T47D (cell line): Measurements from ENCODE around the gene MMD.
"Not testable (repeated sequence)": the region's sequence is repeated elsewhere in the genome, so short reads cannot be mapped to it uniquely, and the experiment has no call there.

Experiments used
- DNase-seq, 2 experiments: peaks; one replicate each; pipeline versions ENCODE4 v3.0.0 to v3.0.0-alpha.2; 2011 to 2012; ENCODE audit warnings: low read depth in 1 of 2, low spot score in 1 of 2
- JUND ChIP-seq: IDR thresholded peaks from 2 replicates; pipeline ENCODE4 v1.6.1; 2012; ENCODE audit warnings: low read depth
- in situ Hi-C: cut with HindIII; loops from 2 replicates; pipeline ENCODE4 v1.10.0; 2016; ENCODE audit warnings: low sequenced_read_pairs, low pct_unique_long_range_greater_than_20kb

Gene MMD

DNA sequence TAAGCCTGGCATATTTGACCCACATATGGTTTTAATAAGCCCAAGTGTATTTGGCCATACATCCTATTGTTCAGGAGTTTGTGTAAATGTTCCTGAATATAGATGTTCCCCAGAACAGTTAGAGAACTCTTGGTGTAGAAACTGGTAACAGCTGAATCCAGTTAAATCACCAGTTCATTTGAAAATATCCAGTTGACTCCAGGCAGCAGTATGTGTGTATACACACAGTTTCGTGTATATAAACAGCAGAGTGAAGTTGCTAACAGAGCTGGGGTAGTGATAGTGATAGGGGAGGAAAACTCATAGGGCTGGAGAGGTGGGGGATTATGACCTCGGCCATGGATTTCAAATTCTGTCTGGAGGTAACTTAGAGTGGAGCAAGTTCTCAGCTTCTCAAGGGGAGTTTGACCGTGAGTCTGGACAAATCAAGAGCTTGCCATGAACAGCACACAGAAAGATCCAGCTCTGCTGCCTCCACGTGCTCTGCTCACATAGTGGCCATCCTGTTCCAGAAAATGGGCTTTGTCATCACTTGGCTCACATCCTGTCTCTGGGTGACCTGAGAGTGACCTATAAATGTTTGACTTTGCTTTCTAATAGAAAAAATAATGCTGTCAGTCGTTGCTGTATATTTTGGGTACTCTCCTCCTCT is 30.6 kb upstream of the MMD start:
- TF ChIP-seq JUND, result no peak
- DNase-seq, result peak in 1 of 2 experiments; percentile 15
- in situ Hi-C loops, result no loop called here

DNA sequence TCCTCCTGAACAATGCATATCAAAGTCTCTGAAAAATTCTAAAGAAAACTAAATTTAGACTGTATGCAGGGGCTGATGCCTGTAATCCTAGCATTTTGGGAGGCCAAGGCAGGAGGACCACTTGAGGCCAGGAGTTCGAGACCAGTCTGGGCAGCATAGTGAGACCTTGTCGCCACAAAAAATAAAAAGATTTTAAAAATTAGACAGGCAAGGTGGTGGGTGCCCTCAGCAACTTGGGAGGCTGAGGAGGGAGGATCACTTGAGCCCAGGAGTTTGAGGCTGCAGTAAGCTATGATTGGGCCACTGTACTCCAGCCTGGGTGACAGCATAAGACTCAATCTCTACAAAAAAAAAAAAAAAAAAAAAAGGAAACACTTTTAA is 30.1 kb upstream of the MMD start:
- no peak for DNase-seq
- no peak for TF ChIP-seq JUND
- in situ Hi-C loops, result no loop called here

- no peak for TF ChIP-seq JUND
- in situ Hi-C loops, result no loop called here
- no peak for DNase-seq
Observed at GRCh38 chr17:55451203-55451641, 29.6 kb upstream of the MMD start.

- TF ChIP-seq JUND, result no peak
- DNase-seq, result no peak
- in situ Hi-C loops, result no loop called here
Observed at GRCh38 chr17:55450232-55450825, 28.7 kb upstream of the MMD start.

GRCh38 chr17:55448681-55449080 is 27.0 kb upstream of the MMD start:
- peak in 1 of 2 experiments; percentile 33 for DNase-seq
- in situ Hi-C loops, result no loop called here
- no peak for TF ChIP-seq JUND

- in situ Hi-C loops, result no loop called here
- DNase-seq, result no peak
- no peak for TF ChIP-seq JUND
Observed at GRCh38 chr17:55446581-55447205, 25.1 kb upstream of the MMD start.

DNA sequence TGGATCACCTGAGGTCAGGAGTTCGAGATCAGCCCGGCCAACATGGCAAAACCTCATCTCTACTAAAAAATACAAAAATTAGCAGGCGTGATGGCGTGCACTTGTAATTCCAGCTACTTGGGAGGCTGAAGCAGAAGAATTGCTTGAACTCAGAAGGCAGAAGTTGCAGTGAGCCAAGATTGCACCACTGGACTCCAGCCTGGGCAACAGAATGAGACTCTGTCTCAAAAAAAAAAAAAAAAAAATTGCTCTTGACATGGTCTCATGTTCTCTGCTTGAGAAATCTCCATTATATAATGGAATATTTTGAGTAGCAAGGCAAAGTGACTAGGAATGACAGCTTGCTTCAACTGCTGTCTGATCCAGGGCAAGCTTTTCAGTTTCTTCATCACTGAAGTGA is 24.4 kb upstream of the MMD start:
- in situ Hi-C loops, DNase-seq: not testable (repeated sequence)

DNA sequence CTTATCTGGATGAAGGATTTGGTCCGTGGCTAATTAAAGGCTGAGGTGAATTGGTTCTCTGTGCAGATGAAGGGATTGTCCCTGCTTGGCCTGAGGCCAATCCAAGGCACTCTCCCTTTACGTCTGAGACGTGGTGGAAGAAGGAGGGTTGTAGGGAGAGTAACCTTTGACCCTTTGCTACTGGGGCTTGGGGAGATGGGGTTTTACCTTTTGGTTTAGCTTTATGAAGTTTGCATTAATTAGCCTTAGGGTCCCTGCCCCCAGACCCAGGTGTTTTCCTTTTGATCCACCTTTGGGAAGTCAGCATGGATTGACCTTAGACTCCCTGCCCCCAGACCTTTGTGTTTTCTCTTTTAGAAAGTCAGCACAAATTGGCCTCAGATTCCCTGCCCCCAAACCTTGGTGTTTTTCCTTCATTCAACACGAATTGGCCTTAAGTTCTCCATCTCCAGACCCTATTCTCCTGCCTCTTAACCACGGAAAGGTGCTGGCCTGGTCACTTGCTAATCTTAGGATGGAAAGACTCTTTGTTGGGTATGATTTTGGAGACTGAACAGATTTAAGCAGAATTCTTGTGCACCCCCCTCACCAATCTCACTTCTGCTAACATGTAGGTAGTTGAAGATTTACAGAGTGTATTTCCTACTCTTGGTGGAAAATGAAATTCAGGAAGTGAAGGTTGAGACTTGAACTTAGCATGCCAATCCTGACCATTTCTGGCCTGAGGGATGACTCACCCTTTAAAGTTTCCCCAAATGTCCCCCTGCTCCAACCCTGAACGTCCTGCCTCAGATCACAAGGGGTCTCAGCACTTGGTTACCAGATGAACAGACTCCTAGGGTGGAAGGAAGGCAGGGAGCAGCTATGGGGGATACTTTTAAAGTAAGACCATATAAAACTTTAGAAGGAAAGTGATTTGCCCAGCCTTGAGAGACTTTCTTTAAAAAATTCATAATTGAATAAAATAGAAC is 23.1 kb upstream of the MMD start:
- in situ Hi-C loops, result no loop called here
- TF ChIP-seq JUND, result no peak

DNA sequence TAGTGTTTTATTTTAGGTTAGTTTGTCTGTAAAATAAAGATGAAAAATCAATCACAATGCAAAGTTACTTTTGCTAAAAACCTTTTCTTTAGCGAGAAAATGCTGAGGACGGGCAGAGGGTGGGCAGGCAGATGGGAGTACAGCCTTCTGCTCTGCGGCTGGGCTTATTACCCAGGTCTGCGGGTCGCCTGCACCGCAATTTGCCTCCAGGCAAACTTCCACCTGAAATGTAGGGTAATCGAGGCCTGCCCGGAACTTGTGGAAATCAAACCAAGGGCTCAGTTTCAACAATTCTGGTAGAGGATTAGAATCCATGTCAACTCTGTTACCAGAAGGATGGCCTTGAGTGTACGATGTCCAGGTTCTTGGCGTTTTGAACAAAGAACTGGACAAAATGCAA is 22.3 kb upstream of the MMD start:
- DNase-seq, result no peak
- no peak for TF ChIP-seq JUND
- in situ Hi-C loops, result no loop called here

More for the DNA sequence above, 23.1 kb upstream of the MMD start:
- DNase-seq, result no peak

- TF ChIP-seq JUND, result no peak
- no peak for DNase-seq
- in situ Hi-C loops, result no loop called here
Observed at GRCh38 chr17:55442953-55443683, 21.5 kb upstream of the MMD start.

DNA sequence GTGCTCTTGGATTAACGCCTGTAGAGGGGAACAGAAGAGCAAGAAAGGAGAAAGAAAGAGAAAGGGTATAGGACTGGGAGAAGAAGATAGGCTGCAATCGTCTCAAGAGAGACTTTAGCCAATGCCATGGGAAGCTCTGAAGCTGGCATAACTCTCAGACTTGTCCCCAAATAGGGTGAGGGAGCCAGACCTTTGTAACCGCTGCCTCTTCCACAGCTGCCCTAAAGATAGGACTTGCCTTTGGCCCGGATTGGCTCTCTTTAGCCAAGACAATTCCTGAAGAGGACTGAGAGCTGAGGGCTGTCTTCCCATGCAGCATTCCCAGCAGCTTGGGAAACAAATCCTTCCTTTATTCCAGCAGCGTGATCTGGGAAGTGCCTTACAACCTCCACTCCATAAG is 20.8 kb upstream of the MMD start:
- no peak for DNase-seq
- in situ Hi-C loops, result no loop called here
- TF ChIP-seq JUND, result no peak

DNA sequence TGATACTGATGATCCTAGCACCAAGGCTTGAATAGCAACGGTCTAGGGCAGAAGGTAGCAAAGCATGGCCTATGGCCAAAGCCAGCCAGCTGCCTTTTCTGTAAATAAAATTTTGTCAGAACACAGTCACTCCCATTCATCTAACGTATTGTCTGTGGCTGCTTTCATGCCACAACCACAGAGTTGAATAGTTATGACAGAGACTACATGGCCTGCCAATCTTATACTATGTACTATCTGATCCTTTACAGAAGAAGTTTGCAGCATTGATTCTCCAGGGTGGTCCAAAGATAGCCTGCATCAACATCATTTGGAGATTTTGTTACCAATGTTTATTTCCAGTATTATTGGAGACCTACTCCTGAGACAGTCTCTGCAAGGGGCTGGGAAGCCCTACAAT is 19.9 kb upstream of the MMD start:
- DNase-seq, result no peak
- in situ Hi-C loops, result no loop called here
- TF ChIP-seq JUND, result no peak

- no peak for DNase-seq
- in situ Hi-C loops, result no loop called here
- TF ChIP-seq JUND, result no peak
Observed at GRCh38 chr17:55440391-55440790, 18.8 kb upstream of the MMD start.
